ENCODE data around the gene DUOX1. TPM values are rescaled to one million over a fixed set of nuclear protein-coding genes. Genes with fewer than 3 reads are reported as not detected.
"Not testable (repeated sequence)": the region's sequence is repeated elsewhere in the genome, so short reads cannot be mapped to it uniquely, and the experiment has no call there.

Gene DUOX1
- total RNA-seq, 1 experiment from 2014 or later: 15.1 TPM

- no TSS peak for BruUV-seq (replicated peaks)
- Mint-ChIP-seq H3K27me3 (ENCODE audit: insufficient read depth, unreplicated experiment) (no peaks in the 10 kb centered on the region), H3K4me3 (ENCODE audit: unreplicated experiment) (no peak overlapping the region), H3K36me3 (ENCODE audit: insufficient read depth, unreplicated experiment) (peaks cover 12% of the 10 kb centered on the region), H3K9me3 (ENCODE audit: unreplicated experiment) (no peaks in the 10 kb centered on the region), H3K4me1 (ENCODE audit: insufficient read depth, unreplicated experiment) (peaks cover 17% of the 10 kb centered on the region), H3K27ac (ENCODE audit: low read depth, unreplicated experiment) (no peak overlapping the region)
- CTCF ChIA-PET: interaction anchor here (0.5 to 2.0 kb wide), 5 partner anchors 16 to 266 kb away, joined by 3 to 8 read pairs (median 4); no protein-coding TSS in a partner anchor
- POLR2A ChIA-PET: no interaction called here
- intact Hi-C loops (cut with micrococcal nuclease): no loop called here
- DNase-seq (ENCODE audit: unreplicated experiment): no peak
- TF ChIP-seq CTCF (IDR thresholded peaks at IDR 0.05; ENCODE audit: unreplicated experiment): no peak
Observed at GRCh38 chr15:45134046-45134445, 4.3 kb downstream of the DUOX1 start.

DNA sequence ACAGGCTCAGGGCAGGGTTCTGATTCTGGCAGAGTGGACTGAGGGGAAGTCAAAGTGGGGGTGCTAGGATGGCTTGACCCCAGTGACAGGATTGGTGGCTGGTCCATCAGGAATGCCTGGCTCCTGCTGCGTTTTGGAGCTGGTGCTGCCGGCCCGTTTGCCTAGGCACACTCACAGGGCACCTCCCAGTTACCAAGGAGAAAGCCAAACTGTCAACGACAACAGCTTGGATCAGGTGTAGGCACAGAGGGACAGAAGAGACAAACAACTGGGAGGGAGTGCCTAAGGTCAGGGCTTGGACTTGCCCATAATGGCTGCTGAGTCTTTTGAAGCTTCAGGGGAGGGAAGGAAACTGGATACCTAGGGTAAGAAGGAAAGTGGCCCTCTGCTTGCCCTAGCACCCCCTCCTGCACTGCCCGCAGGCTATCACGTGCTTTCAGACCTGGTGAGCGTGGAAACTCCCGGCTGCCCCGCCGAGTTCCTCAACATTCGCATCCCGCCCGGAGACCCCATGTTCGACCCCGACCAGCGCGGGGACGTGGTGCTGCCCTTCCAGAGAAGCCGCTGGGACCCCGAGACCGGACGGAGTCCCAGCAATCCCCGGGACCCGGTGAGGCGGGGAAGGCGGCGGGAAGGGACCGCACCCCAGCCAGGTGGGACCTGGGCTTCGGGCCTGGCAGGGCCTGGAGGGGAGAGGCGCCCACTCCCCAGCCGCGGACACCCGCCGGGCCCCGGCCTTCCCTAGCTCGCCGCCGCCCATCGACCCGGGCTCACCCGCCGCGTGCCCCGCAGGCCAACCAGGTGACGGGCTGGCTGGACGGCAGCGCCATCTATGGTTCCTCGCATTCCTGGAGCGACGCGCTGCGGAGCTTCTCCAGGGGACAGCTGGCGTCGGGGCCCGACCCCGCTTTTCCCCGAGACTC is 5.1 kb downstream of the DUOX1 start:
- DNase-seq (ENCODE audit: unreplicated experiment): no peak
- H3K27me3 Mint-ChIP-seq (ENCODE audit: insufficient read depth, unreplicated experiment): no peaks in the 10 kb centered on the region
- intact Hi-C loops (cut with micrococcal nuclease): no loop called here
- no peaks in the 10 kb centered on the region for H3K9me3 Mint-ChIP-seq (ENCODE audit: unreplicated experiment)
- CTCF ChIA-PET: interaction anchor here (0.5 kb wide), 1 partner anchor 83 kb away, joined by 5 read pairs; no protein-coding TSS in a partner anchor
- peaks cover 17% of the 10 kb centered on the region for H3K4me1 Mint-ChIP-seq (ENCODE audit: insufficient read depth, unreplicated experiment)
- no peak overlapping the region for H3K4me3 Mint-ChIP-seq (ENCODE audit: unreplicated experiment)
- H3K27ac Mint-ChIP-seq (ENCODE audit: low read depth, unreplicated experiment): no peak overlapping the region
- BruUV-seq (replicated peaks): no TSS peak
- POLR2A ChIA-PET: no interaction called here
- peaks cover 12% of the 10 kb centered on the region for H3K36me3 Mint-ChIP-seq (ENCODE audit: insufficient read depth, unreplicated experiment)
- no peak for TF ChIP-seq CTCF (IDR thresholded peaks at IDR 0.05; ENCODE audit: unreplicated experiment)

GRCh38 chr15:45135705-45136377 is 6.0 kb downstream of the DUOX1 start:
- CTCF ChIA-PET; H3K27ac Mint-ChIP-seq (ENCODE audit: low read depth, unreplicated experiment); H3K27me3 Mint-ChIP-seq (ENCODE audit: insufficient read depth, unreplicated experiment); BruUV-seq (replicated peaks); H3K9me3 Mint-ChIP-seq (ENCODE audit: unreplicated experiment); DNase-seq (ENCODE audit: unreplicated experiment); H3K4me3 Mint-ChIP-seq (ENCODE audit: unreplicated experiment); intact Hi-C loops (cut with micrococcal nuclease); POLR2A ChIA-PET: not testable (repeated sequence)
- peaks cover 12% of the 10 kb centered on the region for H3K36me3 Mint-ChIP-seq (ENCODE audit: insufficient read depth, unreplicated experiment)
- peaks cover 12% of the 10 kb centered on the region for H3K4me1 Mint-ChIP-seq (ENCODE audit: insufficient read depth, unreplicated experiment)

GRCh38 chr15:45136378-45136764 is 6.6 kb downstream of the DUOX1 start:
- no peak overlapping the region for H3K27ac Mint-ChIP-seq (ENCODE audit: low read depth, unreplicated experiment)
- no peak overlapping the region for H3K4me3 Mint-ChIP-seq (ENCODE audit: unreplicated experiment)
- CTCF ChIA-PET: no interaction called here
- DNase-seq (ENCODE audit: unreplicated experiment): no peak
- TF ChIP-seq CTCF (IDR thresholded peaks at IDR 0.05; ENCODE audit: unreplicated experiment): no peak
- H3K9me3 Mint-ChIP-seq (ENCODE audit: unreplicated experiment): no peaks in the 10 kb centered on the region
- POLR2A ChIA-PET: no interaction called here
- intact Hi-C loops (cut with micrococcal nuclease): no loop called here
- BruUV-seq (replicated peaks): no TSS peak
- H3K36me3 Mint-ChIP-seq (ENCODE audit: insufficient read depth, unreplicated experiment): peaks cover 17% of the 10 kb centered on the region
- peaks cover 12% of the 10 kb centered on the region for H3K4me1 Mint-ChIP-seq (ENCODE audit: insufficient read depth, unreplicated experiment)
- no peaks in the 10 kb centered on the region for H3K27me3 Mint-ChIP-seq (ENCODE audit: insufficient read depth, unreplicated experiment)
